Activated CD4-positive, alpha-beta T cell treated with anti-CD3 and anti-CD28 coated beads, Interleukin-10, Interleukin-2, amounts not matched to agents 100 ng/mL and 50 ng/mL, durations not matched to agents 16 hours and 8 hours (primary cell): ENCODE results near the gene GDF10.
A peak's percentile ranks its signal among the peaks of the same experiment; 100 is the strongest.

ENCODE experiments used
- DNase-seq: peaks from one replicate; pipeline ENCODE4 v3.0.0-alpha.2; 2020

GDF10 gene, protein sequence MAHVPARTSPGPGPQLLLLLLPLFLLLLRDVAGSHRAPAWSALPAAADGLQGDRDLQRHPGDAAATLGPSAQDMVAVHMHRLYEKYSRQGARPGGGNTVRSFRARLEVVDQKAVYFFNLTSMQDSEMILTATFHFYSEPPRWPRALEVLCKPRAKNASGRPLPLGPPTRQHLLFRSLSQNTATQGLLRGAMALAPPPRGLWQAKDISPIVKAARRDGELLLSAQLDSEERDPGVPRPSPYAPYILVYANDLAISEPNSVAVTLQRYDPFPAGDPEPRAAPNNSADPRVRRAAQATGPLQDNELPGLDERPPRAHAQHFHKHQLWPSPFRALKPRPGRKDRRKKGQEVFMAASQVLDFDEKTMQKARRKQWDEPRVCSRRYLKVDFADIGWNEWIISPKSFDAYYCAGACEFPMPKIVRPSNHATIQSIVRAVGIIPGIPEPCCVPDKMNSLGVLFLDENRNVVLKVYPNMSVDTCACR

DNA sequence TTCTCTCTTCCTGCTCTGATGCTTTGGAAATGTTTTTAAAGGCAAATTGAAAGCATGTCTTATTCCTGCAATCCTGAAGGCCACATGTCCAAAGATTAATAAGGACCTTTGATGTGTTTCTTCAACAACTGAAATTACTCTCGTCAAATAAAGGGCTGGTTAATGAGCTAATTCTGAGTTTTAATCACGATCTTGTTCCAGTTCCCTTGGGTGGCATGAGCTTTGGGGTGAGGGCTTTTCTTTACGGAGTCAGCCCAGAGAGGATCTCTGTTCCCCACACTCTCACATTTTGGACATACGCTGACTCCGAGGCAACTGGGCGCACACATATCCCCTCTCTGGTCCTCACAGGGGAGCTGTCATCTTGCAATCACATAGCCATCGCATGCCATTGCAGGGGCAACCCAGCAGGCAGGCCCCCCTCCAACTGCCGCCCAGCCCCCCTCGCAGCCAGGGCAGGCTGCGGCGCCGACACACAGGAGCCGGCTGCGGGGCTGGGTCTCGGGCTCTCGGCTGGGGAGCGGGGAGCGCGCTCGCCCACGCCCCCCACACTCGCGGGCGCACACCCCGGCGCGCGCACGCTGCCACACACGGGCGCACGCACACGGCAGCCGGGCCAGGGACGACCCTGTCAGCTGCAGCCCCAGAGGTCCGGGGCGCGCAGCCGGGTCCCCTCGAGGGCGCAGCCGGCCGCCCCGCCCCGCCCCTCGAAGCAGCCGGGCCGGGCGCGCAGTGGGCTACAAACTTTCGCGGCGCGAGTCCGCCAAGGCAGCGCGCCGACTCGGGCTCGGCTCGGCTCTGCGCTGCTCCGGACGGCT lies at the start of gene GDF10:
GDF10 (plus strand) TSS at position 587 of the 818 bp plus-strand sequence. CDS start 455 bp downstream, outside the sequence.
- no peak for DNase-seq

DNA sequence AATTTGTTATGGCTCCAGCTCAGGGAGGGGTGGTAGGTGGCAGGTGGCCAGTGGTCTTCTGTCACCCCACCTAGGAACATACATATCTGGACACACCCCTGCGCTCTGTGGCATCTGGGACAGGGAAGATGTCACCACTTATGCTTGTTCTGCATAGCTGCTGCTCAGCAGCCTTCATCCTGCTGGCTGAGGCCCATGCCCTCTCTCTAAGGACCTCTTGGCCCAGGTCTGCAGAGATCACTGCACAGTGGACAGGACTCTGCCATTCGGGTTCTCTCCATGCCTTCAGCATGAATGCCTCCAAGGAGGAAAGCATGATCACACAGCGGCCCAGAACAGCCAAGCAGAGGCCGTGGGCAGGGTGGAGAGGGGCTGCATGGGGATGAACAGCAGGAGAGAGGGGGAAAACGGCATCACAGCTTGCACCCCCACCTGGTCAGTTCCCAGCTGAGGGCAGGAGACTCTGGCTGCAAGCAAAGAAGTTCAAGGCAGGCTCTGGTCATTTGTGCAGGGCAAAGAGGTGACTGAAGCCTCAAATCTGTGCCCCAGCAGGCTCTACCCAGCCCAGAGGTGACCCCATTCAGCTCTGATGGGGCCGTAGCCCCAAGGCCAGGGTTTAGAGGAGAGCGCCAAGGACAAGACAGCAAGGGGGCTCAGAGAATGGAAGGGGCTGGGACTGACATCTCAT lies 47.8 kb upstream of the GDF10 start:
- no peak for DNase-seq

DNA sequence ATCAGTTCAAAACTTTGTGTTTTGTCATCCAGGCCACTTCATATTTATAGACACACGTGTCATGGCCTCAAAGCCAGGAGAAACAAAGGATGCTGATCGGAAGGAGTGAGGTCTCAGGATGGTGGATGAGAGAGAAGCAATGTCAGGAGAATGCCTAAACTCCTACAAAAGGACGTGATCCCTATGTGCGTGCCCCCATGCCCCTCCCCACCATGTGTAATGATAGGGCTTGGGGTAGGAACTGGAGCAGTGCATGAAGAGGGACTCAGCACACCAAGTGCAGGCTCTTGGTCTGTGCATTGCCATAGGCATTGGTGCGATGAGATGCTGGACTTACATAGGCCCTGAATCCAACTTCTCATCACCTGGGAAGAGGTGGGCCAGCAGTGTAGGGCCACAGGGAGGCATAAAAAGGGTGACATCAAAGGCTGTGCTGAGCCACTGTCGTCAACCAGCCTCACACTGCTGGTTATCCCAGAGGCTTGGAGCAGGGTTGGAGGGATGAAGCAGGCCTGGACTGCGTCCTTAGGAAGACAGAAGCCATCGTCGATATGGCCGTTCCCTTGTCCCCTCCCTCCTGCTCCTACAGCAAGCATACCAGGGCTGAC lies 46.9 kb upstream of the GDF10 start:
- DNase-seq = no peak

DNA sequence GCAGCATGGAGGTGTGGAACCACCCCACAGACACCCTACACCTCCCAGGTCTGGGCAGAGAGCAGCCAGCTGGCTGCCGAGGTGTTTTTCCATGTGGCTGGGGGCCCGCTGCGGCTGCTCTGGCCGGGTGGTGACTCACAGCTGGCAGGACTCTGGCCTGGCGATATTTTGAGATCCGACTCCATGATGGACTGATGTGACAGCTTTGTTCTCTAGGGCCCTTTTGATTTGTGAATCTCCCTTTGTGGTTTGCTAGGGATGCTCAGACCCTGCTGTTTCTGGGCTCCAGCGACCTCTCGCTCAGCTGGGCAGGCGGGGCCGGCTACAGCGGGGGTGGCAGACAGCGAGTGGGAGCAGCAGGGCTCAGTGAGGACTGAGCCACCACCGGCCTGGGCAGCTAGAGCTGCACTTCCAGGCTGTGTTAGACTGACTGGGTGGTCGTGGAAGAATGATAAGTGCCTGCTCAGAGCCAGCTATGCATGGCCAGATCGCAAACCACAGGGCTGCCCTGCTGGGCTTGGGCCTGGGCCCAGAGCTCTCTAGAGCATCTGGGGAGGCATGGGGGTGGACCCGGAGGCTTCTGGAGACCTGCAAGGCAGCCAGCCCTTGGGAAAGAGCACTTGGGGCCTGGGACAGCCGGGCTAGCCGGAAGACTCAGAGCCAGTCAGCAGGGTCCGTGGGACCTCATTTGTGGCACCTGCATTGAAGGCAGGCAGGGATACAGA lies 46.2 kb upstream of the GDF10 start:
- DNase-seq = no peak

DNA sequence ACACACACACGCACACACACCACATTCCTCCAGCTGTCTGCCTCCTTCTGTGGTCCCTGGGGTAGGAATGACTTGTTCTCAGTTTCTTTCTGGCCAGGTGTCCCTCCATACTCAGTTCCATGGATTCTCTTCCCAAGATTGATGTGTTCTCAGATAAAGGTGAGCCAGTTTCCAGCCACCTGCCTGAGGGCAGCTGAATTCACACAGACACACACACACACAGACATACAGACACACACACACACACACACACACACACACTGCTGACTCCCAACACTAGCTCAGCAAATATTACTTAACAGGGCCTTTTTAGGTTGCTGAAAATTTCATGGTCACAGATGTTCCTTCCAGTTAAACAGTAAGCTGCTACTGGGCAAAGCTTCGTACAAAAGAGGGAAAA lies 45.4 kb upstream of the GDF10 start:
- DNase-seq = no peak

DNA sequence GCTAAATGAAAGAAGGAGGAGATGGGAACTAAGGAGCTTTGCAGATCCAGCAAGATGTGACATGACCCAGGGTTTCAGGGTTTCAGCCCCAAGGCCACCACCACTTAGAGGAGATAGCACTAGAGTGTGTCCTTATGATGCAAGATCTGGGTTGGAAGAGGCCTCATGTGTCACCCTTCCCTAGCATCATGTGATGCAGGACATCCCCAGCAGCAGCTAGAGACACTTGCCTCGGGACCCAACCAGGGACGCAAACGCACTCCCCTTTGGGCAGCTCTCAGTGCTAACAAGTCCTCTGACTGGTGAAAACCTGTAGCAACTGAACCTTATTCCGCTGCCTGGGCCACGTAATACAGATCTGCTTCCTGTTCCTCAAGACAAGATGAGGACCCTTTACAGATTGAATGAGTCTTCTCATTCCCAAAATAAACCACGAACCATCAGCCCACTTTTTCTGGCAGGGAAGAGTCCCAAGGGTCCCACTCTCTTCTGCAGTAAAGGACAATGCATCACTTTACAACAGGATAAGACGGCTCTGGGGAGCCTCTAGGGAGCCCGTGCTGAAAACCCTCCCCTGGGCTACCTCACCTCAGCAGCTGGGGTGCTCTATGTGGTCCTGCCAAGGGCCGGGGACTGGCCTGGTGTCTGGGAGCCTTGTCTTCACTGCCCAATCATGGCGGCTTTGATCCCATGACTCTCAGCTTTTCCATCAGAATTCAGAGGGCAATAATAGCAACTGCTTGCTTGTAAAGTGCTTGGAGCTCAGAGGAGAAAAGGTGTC lies 44.8 kb upstream of the GDF10 start:
- no peak for DNase-seq

DNA sequence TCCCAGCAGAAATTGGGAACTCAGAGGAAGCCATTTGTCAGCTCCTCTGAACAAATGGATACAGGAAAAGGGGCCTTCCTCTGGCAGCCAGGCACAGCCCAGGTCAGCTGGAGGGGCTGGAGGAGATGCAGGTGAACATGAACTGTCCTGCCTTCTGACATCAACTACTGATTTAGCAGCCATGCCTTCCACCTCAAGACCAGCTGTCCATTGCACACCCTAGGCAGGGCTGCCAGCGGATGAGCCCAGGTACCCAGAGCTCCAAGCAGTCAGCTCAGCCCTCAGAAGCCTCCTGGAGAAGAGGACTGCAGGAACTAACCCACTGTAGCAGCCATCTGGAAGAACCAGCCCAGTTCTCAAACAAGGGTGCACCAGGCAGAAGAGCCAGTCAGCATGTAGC lies 44.1 kb upstream of the GDF10 start:
- no peak for DNase-seq

DNA sequence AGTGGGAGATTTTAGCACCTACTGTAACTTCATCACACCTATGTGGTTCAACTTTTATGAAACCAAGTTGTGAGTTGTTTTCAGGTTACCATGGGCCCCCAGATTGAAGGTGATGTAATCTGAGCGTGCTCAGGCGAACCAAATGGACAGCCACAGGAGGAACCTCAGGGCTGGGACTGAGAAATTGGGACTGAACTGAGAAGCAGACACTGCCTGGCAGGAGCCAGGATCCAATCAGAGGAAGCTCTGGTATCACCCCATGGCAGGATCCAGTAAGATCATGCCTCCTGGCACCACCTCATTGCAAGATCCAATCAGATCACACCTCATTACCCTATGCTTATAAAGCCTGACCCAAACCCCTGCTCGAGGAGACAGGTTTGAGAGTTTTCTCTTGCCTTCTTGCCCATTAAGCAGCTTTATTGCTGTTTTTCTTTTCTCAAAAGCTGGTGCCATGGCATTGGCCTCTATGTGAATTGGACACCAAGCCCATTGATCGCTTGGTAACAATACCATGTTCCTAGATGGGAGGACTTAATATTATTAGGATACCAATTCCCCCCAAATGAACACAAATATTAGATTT lies 43.2 kb upstream of the GDF10 start:
- no peak for DNase-seq

DNA sequence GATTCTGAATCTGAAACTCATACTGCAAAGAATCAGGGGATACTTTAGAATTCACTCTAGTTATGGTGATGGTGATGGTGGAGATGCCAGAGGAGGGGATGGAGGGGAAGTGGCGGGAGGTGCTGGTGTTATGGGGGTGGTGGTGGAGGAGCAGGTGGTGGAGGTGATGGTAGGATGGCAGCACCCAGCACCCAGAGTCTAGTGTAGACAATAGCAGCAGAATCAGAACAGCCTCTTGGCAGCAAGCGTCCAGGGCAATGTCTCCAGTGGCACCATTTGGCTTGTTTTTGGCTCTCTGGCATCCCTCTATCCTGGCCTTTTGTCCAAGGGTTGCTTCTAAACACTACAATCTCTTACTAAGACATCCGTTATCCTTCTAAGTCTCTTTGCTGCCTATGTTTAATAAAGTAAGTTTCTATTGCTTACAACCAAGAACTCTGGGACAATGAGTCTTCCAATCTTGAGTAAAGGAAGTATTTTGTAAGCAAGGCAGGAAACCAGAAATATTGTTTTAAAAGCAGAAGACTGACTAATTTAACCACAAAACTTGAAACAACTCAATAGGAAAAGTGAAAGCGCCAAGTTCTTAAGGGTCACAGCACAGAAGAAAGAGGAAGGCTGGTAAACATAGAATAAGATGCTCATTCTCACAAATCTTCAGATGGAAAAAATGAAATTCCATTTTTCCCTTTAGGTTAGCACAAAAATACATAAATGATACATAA lies 42.4 kb upstream of the GDF10 start:
- DNase-seq = peak; percentile 56

DNA sequence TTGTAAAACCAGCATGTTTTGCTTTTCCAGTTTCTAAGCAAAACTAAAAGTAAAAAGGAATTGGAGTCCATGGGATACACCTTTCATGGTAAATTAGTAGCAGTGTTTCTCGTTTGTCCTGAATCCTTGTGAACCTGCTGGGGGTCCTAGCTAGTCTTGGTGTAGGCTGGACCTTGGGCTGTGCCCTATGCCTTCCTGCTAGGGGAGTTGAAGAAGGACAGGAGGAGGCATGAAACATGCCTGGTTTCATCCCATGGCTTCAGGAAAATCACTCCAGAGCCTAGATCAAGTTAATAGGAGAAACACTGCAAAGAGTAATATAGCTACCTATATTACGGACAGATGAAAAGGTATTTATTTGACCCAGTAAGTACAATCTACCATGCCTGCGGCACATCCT lies 41.1 kb upstream of the GDF10 start:
- DNase-seq = no peak

DNA sequence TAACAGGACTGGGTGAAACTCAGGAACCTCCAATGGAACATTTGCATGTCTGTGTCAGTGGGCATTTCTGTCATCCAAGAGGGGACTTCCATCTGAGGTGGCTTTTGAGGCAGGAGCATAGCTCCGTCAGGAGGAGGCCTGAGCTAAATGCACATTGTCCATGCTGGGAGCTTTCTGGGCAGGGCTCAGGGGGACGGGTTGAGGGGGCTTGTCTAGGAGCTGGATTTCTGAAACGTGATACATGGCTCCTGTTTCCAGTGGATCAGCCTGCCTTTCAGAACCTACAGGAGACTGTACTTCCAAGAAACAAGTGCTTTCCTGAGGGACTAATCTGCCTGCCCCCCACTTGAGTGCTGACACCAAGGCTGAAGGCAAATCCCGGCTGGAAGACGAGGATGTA lies 40.5 kb upstream of the GDF10 start:
- DNase-seq = no peak

DNA sequence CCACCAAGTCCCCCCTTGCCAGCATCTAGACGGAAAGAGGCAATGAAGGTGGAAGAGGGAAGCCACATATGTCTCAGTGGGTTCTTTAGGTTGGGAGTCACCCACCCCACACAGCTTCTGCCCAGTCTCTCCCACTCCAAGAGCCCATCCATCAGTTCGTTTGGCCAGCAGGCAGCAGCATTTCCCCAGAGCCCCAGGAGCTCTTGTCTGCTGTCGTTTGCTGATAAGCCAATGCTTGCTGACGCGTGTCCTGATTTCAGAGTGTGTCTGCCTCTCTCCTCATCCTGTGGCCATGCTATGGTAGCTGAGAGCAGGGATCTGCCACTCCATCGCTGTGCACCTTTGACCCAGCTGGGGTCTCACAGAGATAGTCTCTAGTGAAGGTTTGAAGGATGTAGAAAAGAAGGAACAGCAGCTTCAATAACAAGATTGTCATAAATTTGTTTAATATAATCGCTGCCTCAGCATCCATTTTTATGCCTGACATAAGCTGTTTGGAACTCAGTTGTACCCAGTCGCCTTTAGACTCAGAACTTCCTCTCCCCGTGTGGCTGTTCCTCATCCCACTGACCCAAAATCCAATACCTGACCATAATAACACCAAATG lies 39.4 kb upstream of the GDF10 start:
- no peak for DNase-seq

DNA sequence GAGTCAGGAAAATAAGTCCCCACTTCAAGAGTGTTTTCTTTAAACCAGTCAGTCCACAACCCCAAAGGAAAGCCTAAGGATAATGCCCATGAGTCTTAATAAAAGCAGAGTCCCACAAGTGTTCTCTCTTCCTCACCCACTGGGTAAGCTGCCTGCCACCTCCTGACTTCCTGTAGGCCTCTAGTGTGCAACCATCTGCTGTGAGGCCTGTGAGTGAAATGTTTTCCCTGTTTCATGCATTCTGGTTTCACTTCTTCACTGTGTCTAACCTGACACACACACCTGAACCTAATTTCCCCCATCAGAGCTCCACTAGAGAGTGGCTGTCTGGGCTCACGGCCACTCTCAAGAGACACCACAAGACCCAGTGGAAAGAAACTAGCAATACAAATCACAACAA lies 38.9 kb upstream of the GDF10 start:
- DNase-seq = peak; percentile 26

DNA sequence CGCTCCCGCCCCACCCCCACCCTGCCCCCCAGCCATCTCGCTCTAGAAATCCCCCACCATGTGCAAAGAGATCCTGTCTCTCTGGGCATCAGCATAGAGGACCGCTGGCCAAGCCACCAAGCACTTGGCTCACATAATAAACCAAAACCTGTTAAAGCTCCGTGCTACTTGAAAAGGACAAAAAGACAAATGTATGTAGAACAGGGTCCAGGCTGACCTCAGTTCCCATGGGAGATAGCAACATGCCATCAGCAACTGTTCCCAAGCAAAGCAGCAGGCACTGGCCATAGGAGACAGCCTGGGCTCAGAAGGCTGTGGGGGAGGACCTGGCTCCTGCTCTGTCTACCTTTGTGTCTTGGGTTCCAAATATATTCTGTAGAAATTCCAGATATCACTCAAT lies 38.4 kb upstream of the GDF10 start:
- DNase-seq = no peak

DNA sequence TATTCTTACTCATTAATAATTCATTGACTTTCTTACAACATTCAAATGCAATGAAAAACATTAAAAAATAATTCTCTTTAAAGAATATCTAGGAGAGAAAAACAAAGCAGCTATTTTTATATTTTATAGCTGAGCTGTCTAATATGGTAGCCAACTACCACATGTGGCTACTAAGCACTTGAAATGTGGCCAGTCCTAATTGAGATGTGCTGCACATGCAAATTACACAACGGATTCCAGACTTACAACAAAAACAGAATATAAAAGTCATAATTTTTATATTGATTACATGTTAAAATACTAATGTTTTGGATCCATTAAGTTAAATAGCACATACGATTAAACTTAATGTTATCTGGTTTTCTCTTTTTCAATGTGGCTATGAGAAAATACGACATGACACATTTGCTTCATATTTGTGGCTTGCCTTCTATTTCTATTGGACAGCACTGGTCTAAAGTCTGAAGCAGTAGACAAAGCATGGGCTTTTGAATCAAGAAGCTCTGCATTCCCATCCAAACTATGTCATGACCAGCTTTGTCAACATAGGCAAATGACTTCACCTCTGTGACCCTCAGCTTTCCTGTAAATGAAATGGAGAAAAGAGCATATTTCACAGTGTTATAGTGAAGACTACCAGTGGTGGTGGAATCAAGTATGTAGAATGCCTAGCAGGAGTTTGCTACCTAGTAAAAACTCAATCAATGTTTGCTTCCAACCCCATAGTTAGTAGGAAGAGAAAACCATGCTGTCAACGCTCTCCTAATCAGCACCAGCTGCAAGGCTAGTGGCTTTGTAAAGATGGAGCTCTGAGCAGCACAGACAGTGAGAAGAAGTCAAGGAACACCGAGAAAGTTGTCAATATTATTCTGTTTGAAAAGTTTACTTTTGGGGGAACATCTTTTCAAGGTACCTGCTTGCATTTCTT lies 37.1 kb upstream of the GDF10 start:
- DNase-seq = no peak

DNA sequence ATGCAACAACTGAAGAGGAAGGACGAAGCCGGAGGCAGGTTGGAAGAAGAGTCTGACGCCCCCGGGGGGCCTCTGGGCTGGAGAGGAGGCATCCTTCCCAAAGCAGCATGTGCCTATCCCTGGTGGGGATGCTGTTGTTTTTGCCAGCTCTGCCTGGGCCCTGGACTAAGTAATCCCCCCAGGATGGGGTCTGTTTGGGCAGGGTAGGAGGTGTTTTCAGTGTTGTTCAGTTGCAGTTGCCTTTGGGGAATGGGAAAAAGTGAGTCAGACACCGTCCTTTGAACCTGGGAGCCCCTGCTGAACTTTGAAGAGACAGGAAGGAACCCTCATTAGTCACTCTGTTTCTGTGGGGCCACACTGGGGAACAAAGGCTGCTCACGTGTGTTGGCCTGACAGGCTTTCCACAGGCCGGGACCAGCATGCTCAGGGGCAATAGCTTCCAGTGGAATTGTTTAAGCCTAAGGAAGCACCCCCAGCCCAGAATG lies 35.2 kb upstream of the GDF10 start:
- peak; percentile 43 for DNase-seq

DNA sequence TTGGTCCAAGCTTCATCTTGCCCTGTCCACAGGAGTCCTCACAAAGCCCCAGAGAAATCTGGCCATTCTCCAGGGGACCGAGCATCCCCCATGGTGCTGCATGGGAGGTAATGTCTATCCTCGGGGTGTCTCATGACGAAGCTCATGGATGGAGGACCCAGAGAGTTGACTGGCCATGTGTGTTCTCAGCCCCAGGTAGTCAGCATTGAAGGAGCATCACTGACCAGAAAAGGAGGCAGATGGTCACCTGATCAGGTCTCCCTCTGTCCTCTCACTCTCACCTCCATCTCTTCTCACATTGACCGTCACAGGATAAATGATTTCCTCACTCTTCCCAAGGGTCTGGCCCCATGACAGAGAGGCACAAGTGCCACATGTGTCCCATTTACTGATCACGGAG lies 33.4 kb upstream of the GDF10 start:
- no peak for DNase-seq

DNA sequence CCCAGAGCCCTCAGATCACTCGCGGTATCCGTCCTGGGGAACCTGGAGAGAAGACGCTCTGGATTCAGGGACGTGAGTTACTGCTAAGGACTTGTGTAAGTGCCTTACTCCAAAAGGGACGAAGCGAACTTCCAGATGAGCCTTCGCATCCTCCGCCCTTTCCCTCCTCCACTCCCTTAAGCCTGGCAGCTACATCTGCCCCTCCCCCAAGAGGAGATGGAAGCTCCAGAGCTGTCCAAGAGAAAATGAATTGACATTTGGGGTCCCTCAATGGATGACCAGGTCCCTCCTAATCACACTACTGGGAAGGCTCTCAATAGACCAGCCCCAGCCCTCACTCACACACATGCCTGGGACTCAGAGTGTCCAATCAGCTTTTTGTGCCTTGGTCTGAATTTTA lies 31.3 kb upstream of the GDF10 start:
- DNase-seq = no peak

DNA sequence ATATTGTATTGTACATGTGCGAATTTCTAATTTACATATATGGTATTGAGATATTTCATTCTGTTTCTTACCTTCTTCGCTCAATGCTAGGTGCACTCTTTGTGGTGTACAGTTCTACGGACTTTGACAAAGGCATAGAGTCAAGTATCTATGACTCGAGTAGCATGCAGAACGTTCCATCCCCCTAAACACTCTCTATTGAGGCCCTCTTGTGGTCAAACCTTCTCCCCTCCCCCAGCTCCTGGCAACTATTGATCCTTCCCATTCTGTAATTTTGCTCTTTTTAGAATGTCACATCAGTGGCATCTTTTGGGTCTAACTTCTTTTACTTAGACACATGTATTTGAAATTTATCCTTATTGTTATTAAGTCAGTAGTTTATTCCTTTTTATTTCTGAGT lies 30.7 kb upstream of the GDF10 start:
- no peak for DNase-seq
